COLO668 (cell line): Measurements from ENCODE around the gene AKIRIN2.
"Not testable (repeated sequence)": the region's sequence is repeated elsewhere in the genome, so short reads cannot be mapped to it uniquely, and the experiment has no call there.

Experiments
- DNase-seq: peaks from one replicate; lab custom pipeline; 2025; ENCODE audit not compliant: unreplicated experiment; lab: John Stamatoyannopoulos, UW

AKIRIN2 gene

DNA sequence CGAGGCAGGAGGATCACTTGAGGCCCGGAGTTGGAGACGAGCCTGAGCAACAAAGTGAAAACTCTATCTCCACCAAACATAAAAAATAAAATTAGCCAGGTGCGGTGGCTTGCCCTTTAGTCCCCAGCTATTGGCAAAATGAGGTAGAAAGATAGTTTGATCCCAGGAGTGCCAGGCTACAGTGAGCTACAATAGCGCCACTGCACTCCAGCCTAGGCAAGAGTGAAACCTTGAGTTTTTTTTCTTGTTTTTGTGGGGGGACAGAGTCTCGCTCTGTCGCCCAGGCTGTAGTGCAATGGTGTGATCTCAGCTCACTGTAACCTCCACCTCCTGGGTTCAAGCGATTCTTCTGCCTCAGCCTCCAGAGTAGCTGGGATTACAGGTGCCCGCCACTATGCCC is 14.1 kb downstream of the AKIRIN2 start:
- DNase-seq, result not testable (repeated sequence)

DNA sequence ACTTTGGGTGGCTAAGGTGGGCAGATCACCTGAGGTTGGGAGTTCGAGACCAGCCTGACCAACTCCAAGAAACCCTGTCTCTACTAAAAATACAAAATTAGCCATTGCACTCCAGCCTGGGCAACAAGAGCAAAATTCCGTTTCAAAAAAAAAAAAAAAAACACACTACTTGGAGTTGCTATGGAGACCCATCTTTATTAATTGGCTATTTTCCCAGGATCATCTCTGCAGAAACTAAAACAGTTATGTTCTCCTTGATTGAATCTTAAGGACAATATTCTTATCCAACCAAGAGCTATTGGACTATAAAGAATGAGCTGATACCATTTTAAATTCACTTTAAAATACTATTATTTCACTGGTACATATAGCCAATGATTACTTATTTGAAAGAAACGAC is 14.7 kb downstream of the AKIRIN2 start:
- DNase-seq, result no peak

DNA sequence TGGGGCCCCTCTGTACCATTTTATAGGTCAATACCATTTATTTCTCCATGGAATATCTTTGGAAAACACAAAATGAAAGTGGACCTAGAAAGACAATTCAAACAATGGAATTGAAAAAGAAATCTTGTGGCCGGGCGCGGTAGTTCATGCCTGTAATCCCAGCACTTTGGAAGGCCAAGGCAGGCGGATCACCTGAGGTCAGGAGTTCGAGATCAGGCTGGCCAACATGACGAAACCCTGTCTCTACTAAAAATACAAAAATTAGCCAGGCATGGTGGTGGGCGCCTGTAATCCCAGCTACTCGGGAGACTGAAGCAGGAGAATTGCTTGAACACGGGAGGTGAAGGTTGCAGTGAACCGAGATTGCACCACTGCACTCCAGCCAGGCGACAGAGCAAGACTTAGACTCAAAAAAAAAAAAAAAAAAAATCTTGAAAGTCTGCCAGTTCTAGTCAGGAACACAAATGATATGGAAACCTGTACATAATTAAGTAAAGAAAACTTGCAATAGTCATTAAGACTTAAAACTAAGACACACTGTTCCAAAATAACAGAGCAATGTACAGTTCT is 15.3 kb downstream of the AKIRIN2 start:
- DNase-seq, result not testable (repeated sequence)

- DNase-seq, result no peak
Measured at GRCh38 chr6:87684895-87685654, 17.0 kb downstream of the AKIRIN2 start.

DNA sequence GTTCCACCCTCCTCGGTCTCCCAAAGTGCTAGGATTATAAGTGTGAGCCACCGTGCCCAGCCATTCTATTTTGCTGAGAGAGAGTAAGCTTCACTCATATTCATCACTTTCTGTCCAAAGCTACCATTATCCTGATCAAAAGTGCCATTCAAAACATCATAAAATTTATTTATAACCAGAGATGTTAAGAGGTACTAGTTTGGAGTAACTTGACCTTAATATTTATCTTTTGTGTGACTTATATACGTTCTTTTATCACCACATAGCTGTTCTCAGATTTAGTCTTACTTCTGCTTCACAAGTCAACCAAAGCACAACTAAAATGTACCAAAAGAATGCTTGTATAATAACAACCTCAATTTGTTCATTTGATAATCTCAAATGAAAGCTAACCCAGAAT is 18.1 kb downstream of the AKIRIN2 start:
- no peak for DNase-seq

- no peak for DNase-seq
Measured at GRCh38 chr6:87682310-87682709, 19.7 kb downstream of the AKIRIN2 start.

DNA sequence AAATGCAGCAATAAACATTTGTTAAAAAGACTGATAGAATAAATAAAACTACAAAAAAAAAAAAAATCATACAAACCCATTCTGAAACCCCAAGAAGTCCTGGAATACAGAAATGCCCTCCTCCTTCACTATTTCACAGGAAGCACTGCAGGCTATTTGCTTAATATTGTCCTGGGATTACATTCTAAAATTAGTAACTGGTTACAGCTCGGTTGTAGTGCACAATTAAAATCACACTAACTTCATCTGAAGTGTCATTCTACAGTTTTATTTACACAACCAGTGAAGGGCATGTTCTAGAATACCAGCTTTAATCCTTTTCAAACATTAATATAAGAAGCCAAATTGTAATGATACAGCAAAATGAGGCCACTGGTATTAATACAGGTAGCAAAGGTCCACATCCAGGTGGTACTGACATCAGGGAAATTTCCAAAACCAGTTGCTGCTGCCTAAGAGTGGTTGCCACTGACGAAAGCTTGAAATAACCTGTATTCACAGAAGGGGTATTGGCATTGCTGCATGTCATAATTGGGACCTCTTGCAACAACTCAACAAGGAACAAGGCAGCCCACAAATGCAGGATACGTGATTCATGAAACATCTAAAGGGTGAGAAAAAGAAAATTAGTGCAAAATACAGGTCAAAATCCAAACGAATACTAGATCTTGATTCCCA is 26.9 kb downstream of the AKIRIN2 start:
- DNase-seq, result no peak

DNA sequence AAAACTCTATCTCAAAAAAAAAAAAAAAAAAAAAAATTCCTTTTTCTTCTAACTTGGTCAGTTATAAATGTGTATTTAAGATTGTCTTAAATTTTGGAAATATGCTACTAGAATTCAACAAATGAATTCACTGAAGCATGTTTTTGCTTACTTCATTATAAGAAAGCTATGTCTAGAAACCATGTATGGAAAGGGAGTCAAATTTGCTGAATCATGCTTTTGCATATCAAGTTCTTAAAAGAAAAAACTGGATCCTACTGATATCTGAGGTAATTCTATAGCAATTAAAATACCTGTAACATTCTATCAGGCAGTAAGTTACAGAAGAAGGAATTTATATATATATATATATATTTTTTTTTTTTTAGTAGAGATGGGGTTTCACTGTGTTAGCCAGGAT is 27.7 kb downstream of the AKIRIN2 start:
- no peak for DNase-seq

- DNase-seq, result no peak
Measured at GRCh38 chr6:87673237-87673636, 28.8 kb downstream of the AKIRIN2 start.

DNA sequence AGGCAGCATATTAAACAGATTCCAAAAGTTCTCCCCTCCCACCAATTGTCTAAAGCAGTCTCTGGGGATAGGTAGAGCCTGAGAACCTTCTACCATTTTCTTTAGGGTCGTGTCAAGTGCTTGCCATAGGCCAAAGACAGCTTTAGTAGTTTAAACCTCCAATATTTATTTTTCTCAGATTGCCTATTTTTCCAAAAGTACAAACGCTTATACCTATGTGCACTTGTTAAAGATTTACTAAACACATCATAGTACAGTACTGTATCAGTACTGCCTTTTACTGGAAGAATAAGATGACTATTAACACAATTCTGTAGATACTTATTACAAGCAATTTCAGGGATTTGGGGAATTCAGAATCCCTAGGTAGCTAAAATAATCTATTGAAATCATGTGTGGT is 29.4 kb downstream of the AKIRIN2 start:
- DNase-seq, result no peak

GRCh38 chr6:87671555-87672029 is 30.4 kb downstream of the AKIRIN2 start:
- no peak for DNase-seq

GRCh38 chr6:87670707-87671106 is 31.3 kb downstream of the AKIRIN2 start:
- DNase-seq, result no peak

- no peak for DNase-seq
Measured at GRCh38 chr6:87669051-87669450, 33.0 kb downstream of the AKIRIN2 start.

GRCh38 chr6:87668013-87668412 is 34.0 kb downstream of the AKIRIN2 start:
- no peak for DNase-seq

DNA sequence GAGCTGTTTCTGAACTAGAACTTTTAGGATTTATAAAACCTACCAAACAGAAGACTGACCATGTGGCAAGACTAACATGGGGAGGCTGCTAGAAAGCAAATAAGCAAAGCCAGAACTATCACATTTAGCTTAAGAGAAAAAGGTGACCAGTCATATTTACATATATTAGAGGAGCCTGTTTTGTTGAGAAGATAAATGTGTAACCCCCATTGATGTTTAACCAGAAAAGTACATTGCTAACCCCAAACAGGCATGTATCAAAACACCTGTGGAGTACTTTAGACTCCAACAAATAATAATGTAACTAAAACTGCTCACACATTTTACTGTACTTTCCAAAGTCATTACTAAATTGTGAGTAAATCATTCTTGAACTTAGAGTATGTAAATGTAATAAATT is 35.0 kb downstream of the AKIRIN2 start:
- no peak for DNase-seq

DNA sequence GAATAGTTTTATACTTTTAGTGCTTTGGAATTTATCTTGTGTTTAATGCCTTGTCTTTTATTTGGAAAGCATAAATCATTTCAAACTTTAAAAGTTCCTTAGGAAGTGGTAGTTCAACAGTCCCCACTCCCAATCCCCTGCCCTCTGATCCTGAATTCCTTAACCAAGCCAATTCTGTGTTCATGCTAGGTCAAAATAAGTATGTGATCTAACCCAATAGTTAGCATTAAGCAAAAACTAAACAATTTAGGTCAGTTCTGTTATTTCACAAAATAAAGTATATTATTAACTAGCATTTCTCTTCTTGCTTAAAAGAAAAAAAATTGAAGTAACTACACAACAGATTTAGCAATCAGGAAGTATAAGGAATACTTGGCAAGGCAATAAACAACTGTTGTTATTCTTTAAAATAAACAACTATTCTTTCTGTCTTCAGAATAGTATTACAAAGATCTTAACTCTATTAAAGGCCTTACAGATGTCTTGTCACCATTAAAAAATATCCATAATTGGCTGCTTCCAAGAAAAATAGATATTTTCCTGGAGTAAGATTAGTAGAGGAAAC is 37.0 kb downstream of the AKIRIN2 start:
- no peak for DNase-seq

DNA sequence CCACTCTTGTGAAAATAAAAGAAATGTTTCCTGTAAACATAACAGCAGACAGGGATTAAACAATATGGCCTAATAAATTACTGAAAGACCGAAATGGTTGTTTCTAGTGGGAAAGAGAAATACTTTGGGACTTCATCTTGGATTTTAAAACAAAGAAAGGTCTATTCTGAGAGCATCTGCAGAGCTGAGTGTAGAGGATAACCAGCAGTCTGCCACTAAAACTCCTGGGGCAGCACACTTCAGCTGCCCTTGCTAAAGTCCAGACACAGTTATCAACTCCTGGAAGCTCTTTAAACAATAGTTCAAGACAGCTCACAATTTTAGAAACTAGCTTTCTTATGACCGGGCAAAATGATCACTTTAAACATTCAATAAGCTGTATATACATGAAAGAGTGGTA is 38.6 kb downstream of the AKIRIN2 start:
- no peak for DNase-seq

- no peak for DNase-seq
Measured at GRCh38 chr6:87661503-87661902, 40.5 kb downstream of the AKIRIN2 start.

GRCh38 chr6:87661016-87661415 is 41.0 kb downstream of the AKIRIN2 start:
- DNase-seq, result no peak

GRCh38 chr6:87660226-87660911 is 41.7 kb downstream of the AKIRIN2 start:
- no peak for DNase-seq

- DNase-seq, result no peak
Measured at GRCh38 chr6:87658516-87658915, 43.5 kb downstream of the AKIRIN2 start.
